CD14-positive monocyte (primary cell): ENCODE data around the gene TMEM134. TPM values are rescaled to one million over a fixed set of nuclear protein-coding genes. Genes with fewer than 3 reads are reported as not detected.

Experiments
- DNase-seq, 3 donors: peaks; one replicate each; pipeline ENCODE4 v3.0.0-alpha.2; 2011 to 2022
- H2AFZ ChIP-seq: 2 replicates; pipeline ENCODE4 v1.6.0; 2012; ENCODE audit warnings: mild to moderate bottlenecking, low read depth, low read length, inconsistent platforms; ENCODE audit not compliant: insufficient read depth, poor library complexity, severe bottlenecking
- H3K27ac ChIP-seq, 2 donors: 1 replicate in 1 of 2; 2 replicates in 1 of 2; pipeline ENCODE4 v1.5.1; 2012 to 2013; ENCODE audit warnings: low read length in 2 of 2, control low read depth in 1 of 2, inconsistent platforms in 1 of 2, low read depth in 1 of 2, mild to moderate bottlenecking in 1 of 2
- H3K27me3 ChIP-seq, 2 donors: one replicate each; pipeline versions ENCODE4 v1.6.0 to v1.6.1; 2011 to 2013; ENCODE audit warnings: low read length in 2 of 2; ENCODE audit not compliant: control insufficient read depth in 2 of 2, insufficient read depth in 2 of 2
- H3K36me3 ChIP-seq, 2 donors: replicated peaks in 1 of 2; 1 replicate in 1 of 2; 2 replicates in 1 of 2; pipeline versions ENCODE4 v1.5.1 to v1.6.1; 2012 to 2013; ENCODE audit warnings: low read length in 2 of 2, control low read depth in 1 of 2, inconsistent platforms in 1 of 2, mild to moderate bottlenecking in 1 of 2; ENCODE audit not compliant: insufficient read depth in 2 of 2, control insufficient read depth in 1 of 2
- H3K4me1 ChIP-seq, 2 donors: 1 replicate in 1 of 2; 2 replicates in 1 of 2; pipeline versions ENCODE4 v1.5.1 to v1.6.1; 2012 to 2013; ENCODE audit warnings: low read length in 2 of 2, control low read depth in 1 of 2, inconsistent platforms in 1 of 2, mild to moderate bottlenecking in 1 of 2, moderate library complexity in 1 of 2; ENCODE audit not compliant: insufficient read depth in 2 of 2, control insufficient read depth in 1 of 2
- H3K4me2 ChIP-seq: replicated peaks from 2 replicates; pipeline ENCODE3; 2012; ENCODE audit warnings: low read length, moderate library complexity, mild to moderate bottlenecking; ENCODE audit not compliant: poor library complexity, severe bottlenecking; ENCODE audit errors: extremely low read depth
- H3K4me3 ChIP-seq, 3 experiments: fragments of 200-600 bp in 1 of 3; sonication (generic) in 1 of 3; replicated peaks in 1 of 3; 1 replicate in 2 of 3; 2 replicates in 1 of 3; pipeline ENCODE4 v1.5.1; 2011 to 2013; ENCODE audit warnings: low read length in 3 of 3, mild to moderate bottlenecking in 3 of 3, control low read depth in 2 of 3, low read depth in 2 of 3, inconsistent platforms in 1 of 3, moderate library complexity in 1 of 3
- H3K79me2 ChIP-seq: 2 replicates; pipeline ENCODE4 v1.6.0; 2012; ENCODE audit warnings: mild to moderate bottlenecking, control low read depth, inconsistent platforms, low read length, moderate library complexity; ENCODE audit not compliant: insufficient read depth
- H3K9ac ChIP-seq: 2 replicates; pipeline ENCODE4 v1.6.0; 2017; ENCODE audit warnings: low read length, mild to moderate bottlenecking; ENCODE audit not compliant: insufficient read depth, poor library complexity, severe bottlenecking
- H3K9me3 ChIP-seq, 2 donors: replicated peaks in 1 of 2; 1 replicate in 1 of 2; 2 replicates in 1 of 2; pipeline versions ENCODE4 v1.5.1 to v1.6.1; 2012 to 2013; ENCODE audit warnings: low read length in 2 of 2, control low read depth in 1 of 2; ENCODE audit not compliant: control insufficient read depth in 1 of 2, insufficient read depth in 1 of 2
- H4K20me1 ChIP-seq: 2 replicates; pipeline ENCODE4 v1.6.0; 2012; ENCODE audit warnings: mild to moderate bottlenecking, low read length, control low read depth, moderate library complexity; ENCODE audit not compliant: insufficient read depth
- H3K27ac Mint-ChIP-seq, 7 donors: one replicate each; pipeline ENCODE4 v1.8.0; 2020; ENCODE audit warnings: mild to moderate bottlenecking in 7 of 7, mixed read lengths in 7 of 7, moderate library complexity in 6 of 7, inconsistent platforms in 2 of 7
- H3K27me3 Mint-ChIP-seq, 3 donors: one replicate each; pipeline ENCODE4 v1.8.0; 2021 to 2022; ENCODE audit warnings: low read depth in 3 of 3, mild to moderate bottlenecking in 3 of 3, mixed read lengths in 3 of 3, moderate library complexity in 3 of 3, inconsistent platforms in 1 of 3
- H3K36me3 Mint-ChIP-seq, 2 donors: one replicate each; pipeline ENCODE4 v1.8.0; 2020; ENCODE audit warnings: mixed read lengths in 2 of 2, inconsistent platforms in 1 of 2, mild to moderate bottlenecking in 1 of 2
- H3K4me1 Mint-ChIP-seq: one replicate; pipeline ENCODE4 v1.8.0; 2020; ENCODE audit warnings: mild to moderate bottlenecking, mixed read lengths
- H3K4me3 Mint-ChIP-seq, 2 donors: one replicate each; pipeline ENCODE4 v1.8.0; 2020; ENCODE audit warnings: mild to moderate bottlenecking in 2 of 2, mixed read lengths in 2 of 2, moderate library complexity in 1 of 2
- H3K9me3 Mint-ChIP-seq, 7 donors: one replicate each; pipeline ENCODE4 v1.8.0; 2020 to 2022; ENCODE audit warnings: mixed read lengths in 7 of 7, mild to moderate bottlenecking in 6 of 7, moderate library complexity in 6 of 7, inconsistent platforms in 2 of 7
- CTCF ChIP-seq: fragments of 200-600 bp; IDR thresholded peaks from one replicate; pipeline ENCODE4 v1.8.0; 2022; ENCODE audit warnings: antibody characterized with exemption, mild to moderate bottlenecking
- WGBS: methylation state at CpG from one replicate; pipeline ENCODE4 v1.1.5; 2013; ENCODE audit warnings: missing lambda C conversion rate; ENCODE audit not compliant: insufficient coverage; 5-methylcytosine and 5-hydroxymethylcytosine counted together
- intact Hi-C, 2 donors: fragments of 100-400 bp; cut with micrococcal nuclease; formaldehyde crosslinking; loops; one replicate each; pipeline versions ENCODE4 v1.15.0 to v1.15.1; 2023
- polyA minus RNA-seq: library from RNA; depleted of rRNA, polyadenylated mRNA; stranded (reverse); fragments of >200 nt; gene quantifications from 2 replicates; pipeline ENCODE4 v1.2.3, GENCODE V29; 2012
- polyA plus RNA-seq, 3 donors: library from polyadenylated mRNA; depleted of rRNA in 1 of 3; unstranded in 2 of 3; stranded (reverse) in 1 of 3; fragments of 300-500 nt in 2 of 3; fragments of >200 nt in 1 of 3; fragmentation: Illumina TruSeq in 2 of 3; gene quantifications; 1 replicate in 2 of 3; 2 replicates in 1 of 3; pipeline ENCODE4 v1.2.3, GENCODE V29; 2012 to 2021
- total RNA-seq, 12 experiments: library from RNA in 1 of 12; stranded (reverse) in 1 of 12; fragments of 120-200 nt in 1 of 12; gene quantifications; one replicate each; pipeline ENCODE4 v1.2.4 and lab custom pipeline; 2013 to 2026; ENCODE audit warnings: mixed read lengths in 6 of 12, inconsistent platforms in 1 of 12

The TMEM134 gene
- total RNA-seq (2013) = 12.4 TPM
- polyA plus RNA-seq = 100 to 1,000 TPM in 1 of 3 donors, 10 to 100 TPM in 2; 67.4 to 104 (median 76.8) TPM
- polyA minus RNA-seq = 31.6 and 46.8 TPM in 2 replicates
- total RNA-seq (lab: John Stamatoyannopoulos, UW) = 0.34 to 5.5 (median 3.8) reads per million in 11 experiments

GRCh38 chr11:67468759-67469507 lies at the start of gene TMEM134:
Gene TMEM134 (minus strand): TSS chr11:67469251. CDS start chr11:67469192, 59 bp downstream.
- Mint-ChIP-seq H3K36me3 (peaks cover 0 to 2% of the 10 kb centered on the region in 2 donors), H3K27me3 (peaks cover 0 to 10% (median 5%) of the 10 kb centered on the region in 3 donors), H3K4me1 (peaks cover 29% of the 10 kb centered on the region), H3K27ac (peak within 1 kb of the TSS in 5 of 7 donors; percentile 75 to 85 (median 79)), H3K9me3 (peaks cover 0 to 2% (median 0%) of the 10 kb centered on the region in 7 donors), H3K4me3 (peak within 1 kb of the TSS; percentile 79 to 92)
- intact Hi-C loops = loop anchor here (1.0 to 5.0 kb wide), 5 partner anchors 33 to 67 kb away; partner anchors contain the start of genes PPP1CA (in 1 of the 2), RPS6KB2 (in 1 of the 2) and TBC1D10C (in 1 of the 2)
- no peaks in the 10 kb centered on the region for H4K20me1 ChIP-seq
- peak within 1 kb of the TSS; percentile 63 to 88 (median 66) for H3K4me3 ChIP-seq
- peak; percentile 89 to 90 (median 90) for DNase-seq
- H3K27me3 ChIP-seq = no peaks in the 10 kb centered on the region
- H3K9me3 ChIP-seq = no peaks in the 10 kb centered on the region
- peaks cover 7% of the 10 kb centered on the region for H3K79me2 ChIP-seq
- H3K36me3 ChIP-seq = no peaks in the 10 kb centered on the region
- 0% methylated on average over 71 of the region's 76 CpGs for WGBS
- H3K9ac ChIP-seq = peak within 1 kb of the TSS; percentile 72
- peaks cover 26 to 43% of the 10 kb centered on the region in 2 donors for H3K4me1 ChIP-seq
- H2AFZ ChIP-seq = peak within 1 kb of the TSS; percentile 96
- TF ChIP-seq CTCF = peak; percentile 59
- H3K27ac ChIP-seq = peak within 1 kb of the TSS; percentile 41 to 90
- peak within 1 kb of the TSS; percentile 92 for H3K4me2 ChIP-seq

GRCh38 chr11:67517784-67518552 lies 48.9 kb upstream of the TMEM134 start:
- Mint-ChIP-seq H3K27ac (no peak overlapping the region), H3K27me3 (peaks cover 0 to 20% (median 14%) of the 10 kb centered on the region in 3 donors), H3K36me3 (no peaks in the 10 kb centered on the region), H3K4me3 (no peak overlapping the region), H3K9me3 (peaks cover 0 to 3% (median 0%) of the 10 kb centered on the region in 7 donors), H3K4me1 (peaks cover 3% of the 10 kb centered on the region)
- Histone ChIP-seq H3K9ac (no peak overlapping the region), H3K27ac (no peak overlapping the region), H3K79me2 (no peaks in the 10 kb centered on the region), H3K4me2 (no peak overlapping the region), H2AFZ (no peak overlapping the region), H3K9me3 (no peaks in the 10 kb centered on the region), H3K4me3 (no peak overlapping the region), H4K20me1 (no peaks in the 10 kb centered on the region), H3K27me3 (peaks cover 0 to 2% of the 10 kb centered on the region in 2 donors), H3K36me3 (no peaks in the 10 kb centered on the region), H3K4me1 (no peaks in the 10 kb centered on the region)
- no peak for DNase-seq
- intact Hi-C loops = no loop called here
- TF ChIP-seq CTCF = no peak
- WGBS = 97% methylated on average over 3 of the region's 10 CpGs
